HepG2 (cell line): ENCODE results near the gene GRM5. TPM values are rescaled to one million over a fixed set of nuclear protein-coding genes. Genes with fewer than 3 reads are reported as not detected.
"Not testable (repeated sequence)": the region's sequence is repeated elsewhere in the genome, so short reads cannot be mapped to it uniquely, and the experiment has no call there.

Source experiments
- ATAC-seq: fragments of 200-7000 bp; cut with Tn5 transposase; 3 replicates; pipeline ENCODE4 v1.9.1; 2020; ENCODE audit warnings: mild to moderate bottlenecking, moderate library complexity
- BruUV-seq: library from RNA; stranded (reverse); fragments of 400-500 nt; replicated peaks from 2 replicates; lab custom pipeline; 2021; lab: Mats Ljungman, UMichigan
- CTCF ChIA-PET: fragments of 300-600 bp; formaldehyde crosslinking; extraction: SDS; loops from one replicate; lab custom pipeline; 2021; ENCODE audit warnings: low total read pairs, inconsistent platforms, low intra/inter-chr PET ratio; lab: Yijun Ruan, JAX
- POLR2A ChIA-PET: fragments of 350-600 bp; sonication (Branson Sonifier 250); formaldehyde crosslinking; loops from one replicate; lab custom pipeline; 2020; ENCODE audit warnings: antibody characterized with exemption, inconsistent platforms; lab: Yijun Ruan, JAX
- DNase-seq: peaks from one replicate; pipeline ENCODE4 v3.0.0-alpha.2; 2015; ENCODE audit warnings: low spot score
- FAIRE-seq: peaks from 3 replicates; lab custom pipeline; 2011; peaks lifted over from hg19 to GRCh38; lab: Jason Lieb, UNC
- H2AFZ ChIP-seq: one replicate; pipeline ENCODE4 v1.6.1; 2011; ENCODE audit warnings: low read length, inconsistent platforms
- H3K27ac ChIP-seq: fragments of 300-600 bp; 3 replicates; pipeline ENCODE4 v1.8.0; 2011; ENCODE audit warnings: mixed run types, mild to moderate bottlenecking, mixed read lengths, low read length, inconsistent platforms; ENCODE audit not compliant: insufficient read depth; ENCODE audit errors: extremely low read length
- H3K27me3 ChIP-seq, 2 experiments: fragments of 200-600 bp in 1 of 2; 2 replicates in 1 of 2; 3 replicates in 1 of 2; pipeline versions ENCODE4 v1.6.0 to v1.8.0; 2011; ENCODE audit warnings: low read length in 2 of 2, mild to moderate bottlenecking in 2 of 2, moderate library complexity in 2 of 2, inconsistent platforms in 1 of 2; ENCODE audit not compliant: insufficient read depth in 2 of 2, control insufficient read depth in 1 of 2
- H3K36me3 ChIP-seq, 2 experiments: fragments of 200-600 bp in 1 of 2; replicated peaks in 1 of 2; 2 replicates in 1 of 2; 3 replicates in 1 of 2; pipeline versions ENCODE4 v1.5.1 to v1.8.0; 2011; ENCODE audit warnings: low read length in 2 of 2, inconsistent platforms in 1 of 2; ENCODE audit not compliant: insufficient read depth in 2 of 2, control insufficient read depth in 1 of 2
- H3K4me1 ChIP-seq: 2 replicates; pipeline ENCODE4 v1.5.1; 2012; ENCODE audit warnings: low read length, inconsistent platforms; ENCODE audit not compliant: insufficient read depth
- H3K4me2 ChIP-seq: 2 replicates; pipeline ENCODE4 v1.6.0; 2011; ENCODE audit warnings: low read depth, low read length, inconsistent platforms
- H3K4me3 ChIP-seq, 3 experiments: fragments of 200-600 bp in 1 of 3; sonication (generic), shearing (Covaris generic) in 1 of 3; replicated peaks in 1 of 3; 2 replicates each; pipeline ENCODE4 v1.5.1; 2011 to 2016; ENCODE audit warnings: low read length in 3 of 3, inconsistent platforms in 2 of 3, low read depth in 2 of 3, mild to moderate bottlenecking in 2 of 3, control low read depth in 1 of 3, mixed read lengths in 1 of 3; ENCODE audit not compliant: insufficient read depth in 1 of 3
- H3K79me2 ChIP-seq: one replicate; pipeline ENCODE4 v1.6.1; 2011; ENCODE audit warnings: low read length, inconsistent platforms; ENCODE audit not compliant: insufficient read depth
- H3K9ac ChIP-seq: 2 replicates; pipeline ENCODE4 v1.6.0; 2011; ENCODE audit warnings: mild to moderate bottlenecking, low read depth, low read length, inconsistent platforms; ENCODE audit not compliant: insufficient read depth
- H3K9me3 ChIP-seq: 2 replicates; pipeline ENCODE4 v1.5.1; 2012; ENCODE audit warnings: mild to moderate bottlenecking, low read length
- H4K20me1 ChIP-seq: 2 replicates; pipeline ENCODE4 v1.6.0; 2011; ENCODE audit warnings: inconsistent platforms, mild to moderate bottlenecking, low read length, moderate library complexity; ENCODE audit not compliant: insufficient read depth
- POLR2G ChIP-seq: fragments of 200-400 bp; formaldehyde crosslinking; IDR thresholded peaks from 2 replicates; pipeline ENCODE4 v1.6.1; 2018; ENCODE audit warnings: mild to moderate bottlenecking, low read depth, low read length, moderate library complexity
- ZNF572 ChIP-seq: sonication (generic); formaldehyde crosslinking; IDR thresholded peaks from 2 replicates; pipeline ENCODE4 v1.5.1; 2020; ENCODE audit warnings: mild to moderate bottlenecking, missing genetic modification reagents
- WGBS: methylation state at CpG from one replicate; pipeline ENCODE4 v1.1.6; 2017; ENCODE audit warnings: low lambda C conversion rate; 5-methylcytosine and 5-hydroxymethylcytosine counted together
- in situ Hi-C: cut with HindIII; loops from 2 replicates; pipeline ENCODE4 v1.10.0; 2017; ENCODE audit warnings: low pct_unique_long_range_greater_than_20kb; ENCODE audit not compliant: extremely low pct_ligation_motif_present
- intact Hi-C: fragments of 100-400 bp; cut with micrococcal nuclease; formaldehyde crosslinking; loops from one replicate; pipeline ENCODE4 v1.10.0; 2022; ENCODE audit not compliant: unreplicated experiment
- polyA plus RNA-seq, 8 experiments: library from polyadenylated mRNA; depleted of rRNA in 3 of 8; stranded (reverse) in 7 of 8; unstranded in 1 of 8; fragments of >200 nt; fragmentation: Illumina TruSeq in 4 of 8; extraction: Trizol in 4 of 8; gene quantifications; 2 replicates each; pipeline versions ENCODE4 v1.2.1 to v1.2.3, GENCODE V29; 2011 to 2016; ENCODE audit warnings: low read depth in 4 of 8, missing spikeins in 1 of 8, mixed read lengths in 1 of 8; ENCODE audit not compliant: insufficient read depth in 1 of 8
- total RNA-seq, 5 experiments: library from RNA; depleted of rRNA; stranded (reverse); fragments of >200 nt; fragmentation: Illumina TruSeq; extraction: Trizol; gene quantifications; 2 replicates each; pipeline ENCODE4 v1.2.3, GENCODE V29; 2016; ENCODE audit warnings: low read depth in 1 of 5

GRM5 gene
- total and polyA plus RNA-seq, 2 of the 13 experiments (the other 11 are each of a cell fraction or from before 2014, with no cell fraction given), result not detected

- H3K27ac ChIP-seq, ATAC-seq, H3K4me1 ChIP-seq, H3K4me2 ChIP-seq, in situ Hi-C loops, POLR2A ChIA-PET, CTCF ChIA-PET, H3K79me2 ChIP-seq, H2AFZ ChIP-seq, BruUV-seq, H3K4me3 ChIP-seq, FAIRE-seq, H3K9me3 ChIP-seq, H3K36me3 ChIP-seq, H3K9ac ChIP-seq, H3K27me3 ChIP-seq, H4K20me1 ChIP-seq, intact Hi-C loops, DNase-seq: not testable (repeated sequence)
- WGBS, result 8% methylated on average over 3 of the region's 3 CpGs
These were observed 19.2 kb upstream of the GRM5 start for GRCh38 chr11:89084951-89085350.

DNA sequence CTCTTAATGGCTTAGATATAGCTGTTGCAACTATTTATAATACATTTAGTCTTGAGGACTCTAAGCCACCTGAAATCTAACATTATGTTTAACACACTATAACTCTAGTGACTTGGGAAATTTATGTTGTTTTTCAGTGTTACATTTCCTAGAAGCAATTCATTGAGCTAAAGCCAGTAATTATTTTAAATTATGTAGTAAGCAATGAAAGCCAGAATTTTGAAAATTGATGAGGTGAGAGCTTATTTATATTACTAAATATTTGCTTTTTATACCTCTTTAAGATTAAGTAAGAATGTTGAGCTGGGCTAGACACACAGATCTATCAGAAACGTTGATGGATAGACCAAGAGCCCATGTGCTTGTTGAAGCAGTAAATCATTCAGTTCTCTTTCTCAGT, 5.1 kb upstream of the GRM5 start:
- BruUV-seq, H3K4me2 ChIP-seq, CTCF ChIA-PET: not testable (repeated sequence)

DNA sequence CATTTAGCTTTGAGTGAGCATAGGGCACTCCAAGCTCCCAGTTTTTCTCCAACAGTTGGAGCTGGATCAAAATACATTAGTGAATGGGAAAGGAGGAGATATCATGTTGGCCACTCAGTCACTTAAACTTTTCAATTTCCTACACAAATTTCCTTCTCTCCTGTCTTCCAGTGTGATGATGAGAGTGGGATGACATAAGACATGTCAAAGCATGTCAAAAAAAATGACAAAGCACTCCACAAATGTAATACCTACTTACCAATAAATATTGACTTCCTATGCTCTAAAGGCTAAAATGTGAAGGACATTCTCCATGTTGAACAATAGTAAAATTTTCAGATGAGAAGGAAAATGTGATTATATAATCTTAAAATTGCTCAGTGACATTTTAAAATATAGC, 1.5 kb upstream of the GRM5 start:
- Histone ChIP-seq H3K4me1 (no peaks in the 10 kb centered on the region), H3K4me2 (no peak overlapping the region)
- CTCF ChIA-PET, result no interaction called here
- FAIRE-seq, result no peak
- no peak for DNase-seq
- intact Hi-C loops, result no loop called here
- BruUV-seq, result no TSS peak
- TF ChIP-seq ZNF572 (CRISPR knock-in tag) (no peak), POLR2G (no peak)
- TF ChIP-seq, all 625 proteins: peak for 0
- Histone ChIP-seq H3K27ac (no peak overlapping the region), H3K9ac (no peak overlapping the region), H3K27me3 (no peaks in the 10 kb centered on the region; a peak in 1 of 5 replicates), H4K20me1 (no peaks in the 10 kb centered on the region), H3K79me2 (no peaks in the 10 kb centered on the region), H3K9me3 (no peaks in the 10 kb centered on the region), H3K4me3 (no peak overlapping the region), H3K36me3 (no peaks in the 10 kb centered on the region), H2AFZ (no peak overlapping the region)
- POLR2A ChIA-PET, result no interaction called here
- ATAC-seq, result no peak
- in situ Hi-C loops, result no loop called here

More for the DNA sequence above, 5.1 kb upstream of the GRM5 start:
- ATAC-seq, H2AFZ ChIP-seq, POLR2A ChIA-PET, H3K27me3 ChIP-seq, H3K27ac ChIP-seq, in situ Hi-C loops, H3K4me1 ChIP-seq, H3K79me2 ChIP-seq, H3K9me3 ChIP-seq, FAIRE-seq, H3K36me3 ChIP-seq, H3K9ac ChIP-seq, intact Hi-C loops, DNase-seq, H4K20me1 ChIP-seq, H3K4me3 ChIP-seq: not testable (repeated sequence)
- WGBS, result 0% methylated on average over 1 of the region's 1 CpG
